Activated CD8-positive, alpha-beta memory T cell treated with anti-CD3 and anti-CD28 coated beads, Interleukin-2, amount 50 U/mL, for 48 hours (primary cell): ENCODE data around the gene LIPJ.

Experiments used
- DNase-seq: peaks from one replicate; pipeline ENCODE4 v3.0.0-alpha.2; 2020

The LIPJ gene, protein sequence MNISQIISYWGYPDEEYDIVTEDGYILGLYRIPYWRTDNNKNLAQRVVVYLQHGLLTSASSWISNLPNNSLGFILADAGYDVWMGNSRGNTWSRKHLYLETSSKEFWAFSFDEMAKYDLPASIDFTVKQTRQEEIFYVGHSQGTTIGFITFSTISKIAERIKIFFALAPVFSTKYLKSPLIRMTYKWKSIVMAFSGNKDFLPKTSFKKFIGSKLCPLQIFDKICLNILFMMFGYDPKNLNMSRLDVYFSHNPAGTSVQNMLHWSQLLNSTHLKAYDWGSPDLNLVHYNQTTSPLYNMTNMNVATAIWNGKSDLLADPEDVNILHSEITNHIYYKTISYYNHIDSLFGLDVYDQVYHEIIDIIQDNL

DNA sequence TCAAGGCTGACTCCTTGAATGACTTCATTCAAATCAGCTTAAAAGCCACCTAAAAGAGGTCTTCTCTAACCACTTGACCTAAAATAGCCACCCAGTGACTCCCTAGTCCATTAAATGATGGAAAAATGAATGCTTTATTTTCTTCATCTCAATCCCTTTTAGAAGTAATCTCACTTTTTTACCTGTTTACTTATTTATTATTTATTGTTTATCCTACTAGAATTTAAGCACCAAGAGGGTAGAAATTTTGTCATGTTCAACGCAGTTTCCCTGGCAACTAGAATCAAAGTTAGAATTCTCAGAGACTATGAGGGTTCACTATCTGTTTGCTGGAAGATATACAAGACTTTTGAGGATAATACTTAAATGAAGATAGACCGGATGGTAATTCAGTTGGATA is at the start of gene LIPJ:
LIPJ (plus strand) TSS at position 301 of the 400 bp plus-strand sequence. CDS start 3,926 bp downstream, outside the sequence.
- no peak for DNase-seq

DNA sequence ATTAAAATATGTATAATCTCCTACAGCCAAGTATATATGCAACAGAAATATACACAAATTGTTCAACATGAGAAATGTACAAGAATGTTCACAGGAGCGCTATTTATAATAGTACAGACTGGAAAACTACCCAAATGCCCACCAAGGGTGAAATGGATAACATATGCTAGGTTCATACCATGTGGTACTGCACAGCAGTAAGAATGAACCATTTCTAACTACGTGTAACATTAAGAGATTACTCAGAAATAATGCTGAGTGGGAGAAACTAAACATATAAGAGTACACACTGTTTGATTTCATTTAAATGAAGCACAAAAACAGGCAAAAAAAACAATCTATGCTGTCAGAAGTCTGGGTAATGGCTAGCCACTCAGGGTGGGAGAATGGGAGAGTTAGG is 49.2 kb upstream of the LIPJ start:
- no peak for DNase-seq

DNA sequence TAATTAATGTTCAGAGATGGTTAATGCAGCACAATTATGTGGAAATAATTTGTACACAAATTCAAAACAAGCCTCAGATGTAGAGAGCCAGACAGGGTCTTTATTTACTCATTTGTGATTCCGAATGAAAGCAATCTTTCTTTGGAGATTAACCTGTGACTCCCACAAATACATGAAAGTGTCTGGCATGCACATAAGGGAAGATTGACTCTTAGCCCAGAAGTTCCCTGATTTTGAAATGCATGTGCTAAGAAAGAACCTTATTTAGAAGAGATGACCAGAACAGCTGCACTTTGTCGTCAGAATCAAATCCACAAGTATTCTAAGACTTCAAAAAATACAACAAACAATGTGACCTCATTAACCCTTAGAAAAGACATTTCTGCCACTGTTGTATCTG is 48.5 kb upstream of the LIPJ start:
- DNase-seq, result no peak

DNA sequence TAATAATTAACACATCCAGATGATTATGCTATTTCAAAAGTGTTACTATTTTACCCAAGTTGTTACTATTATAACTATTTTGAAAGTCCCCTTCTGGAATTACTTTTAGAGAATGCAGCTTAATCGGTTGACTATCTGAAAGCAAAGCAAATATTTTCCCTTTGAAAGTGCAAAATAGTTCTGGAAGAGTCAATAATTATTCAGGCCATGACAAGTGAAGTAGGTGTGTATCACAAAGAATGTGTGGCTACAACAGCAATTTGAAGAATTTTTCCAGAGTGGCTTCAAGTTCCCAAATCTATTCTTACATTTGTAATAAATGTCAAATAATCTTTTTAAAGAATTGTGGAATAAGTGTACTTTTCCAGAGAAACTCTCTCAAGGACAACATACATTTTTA is 46.2 kb upstream of the LIPJ start:
- no peak for DNase-seq

DNA sequence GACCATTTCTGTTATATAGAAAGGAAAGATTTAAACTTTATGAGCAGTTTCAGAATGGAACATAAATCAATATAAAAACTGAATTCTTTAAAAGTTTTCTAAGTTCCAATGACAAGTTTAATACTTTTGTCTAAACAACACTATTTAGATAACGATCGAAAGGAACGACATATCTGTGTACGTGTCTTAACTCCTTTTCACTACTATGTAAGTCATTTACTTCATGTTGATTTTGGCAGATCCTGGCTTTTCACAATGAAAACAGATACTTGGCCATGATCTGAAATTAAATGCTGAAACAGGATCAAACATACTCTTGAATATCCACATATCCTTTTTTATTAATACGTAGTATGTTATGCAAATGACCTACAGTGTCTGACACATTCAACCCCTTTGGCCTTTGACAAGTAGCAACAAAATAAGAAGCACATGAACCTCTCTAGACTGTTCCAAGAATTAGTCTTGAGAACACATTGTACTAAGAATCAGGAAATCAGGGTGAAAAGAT is 45.4 kb upstream of the LIPJ start:
- DNase-seq, result no peak

DNA sequence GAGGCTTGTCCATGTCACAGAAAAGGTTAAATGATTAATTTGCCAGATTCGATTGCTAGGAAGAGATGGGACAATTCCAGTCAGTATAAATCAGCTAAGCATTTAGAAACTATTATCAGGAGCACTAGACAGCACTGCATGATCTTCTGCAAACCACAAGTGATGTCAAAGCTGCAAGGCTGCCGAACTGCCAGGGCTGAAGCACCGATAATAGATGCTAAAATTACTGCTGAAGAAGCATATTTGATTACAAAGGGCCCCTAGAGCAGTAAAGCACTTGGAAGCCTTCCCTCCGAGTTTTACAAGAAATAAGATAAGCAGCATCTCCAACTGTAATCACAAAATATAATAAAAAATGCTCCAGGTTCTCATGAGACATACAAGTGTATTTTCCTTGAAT is 44.0 kb upstream of the LIPJ start:
- DNase-seq, result no peak

DNA sequence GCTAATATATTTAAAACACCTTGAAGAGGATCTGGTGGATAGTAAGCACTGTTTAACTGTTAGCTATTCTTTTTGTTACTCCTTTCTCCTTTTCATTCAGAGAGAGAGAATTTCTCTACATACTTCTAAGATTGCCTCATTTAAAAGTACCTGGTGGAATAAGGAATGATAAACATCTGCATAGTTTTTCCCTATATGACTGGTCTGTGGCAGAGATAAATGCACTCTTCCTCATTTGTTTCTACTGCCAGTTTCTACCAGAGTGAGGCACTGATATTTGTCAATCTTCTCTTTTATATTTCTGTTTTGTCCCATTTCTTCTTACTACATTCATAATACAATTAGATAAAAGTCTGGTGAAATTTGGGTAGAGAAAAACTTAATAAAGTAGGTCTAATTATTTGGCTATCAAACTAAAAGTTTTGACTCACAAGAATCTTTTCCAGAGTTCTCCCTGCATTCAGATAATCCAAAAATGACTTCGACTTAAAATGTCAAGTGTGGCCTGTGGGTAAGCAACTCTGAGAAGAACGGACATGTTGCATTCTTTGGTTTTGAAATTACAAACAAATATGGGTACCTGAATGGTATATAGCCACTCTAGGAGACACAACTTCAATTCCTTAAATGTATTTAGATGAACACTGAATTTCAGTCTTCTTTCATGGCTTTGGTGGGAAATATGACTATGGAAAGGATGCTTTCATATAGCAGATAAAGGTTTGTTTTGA is 42.3 kb upstream of the LIPJ start:
- DNase-seq, result no peak

DNA sequence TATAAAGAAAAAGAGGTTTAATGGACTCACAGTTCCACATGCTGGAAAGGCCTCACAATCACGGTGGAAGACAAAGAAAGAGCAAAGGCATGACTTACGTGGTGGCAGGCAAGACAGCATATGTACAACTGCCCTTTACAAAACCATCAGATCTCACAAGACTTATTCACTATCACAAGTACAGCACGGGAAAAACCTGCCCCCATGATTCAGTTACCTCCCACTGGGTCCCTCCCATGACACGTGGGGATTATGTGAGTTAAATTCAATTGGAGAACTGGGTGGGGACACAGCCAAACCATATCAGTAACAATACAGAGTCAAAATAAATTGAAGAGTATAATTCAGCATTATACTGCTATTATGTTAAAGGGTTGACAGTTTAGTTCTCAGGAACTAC is 41.2 kb upstream of the LIPJ start:
- no peak for DNase-seq

DNA sequence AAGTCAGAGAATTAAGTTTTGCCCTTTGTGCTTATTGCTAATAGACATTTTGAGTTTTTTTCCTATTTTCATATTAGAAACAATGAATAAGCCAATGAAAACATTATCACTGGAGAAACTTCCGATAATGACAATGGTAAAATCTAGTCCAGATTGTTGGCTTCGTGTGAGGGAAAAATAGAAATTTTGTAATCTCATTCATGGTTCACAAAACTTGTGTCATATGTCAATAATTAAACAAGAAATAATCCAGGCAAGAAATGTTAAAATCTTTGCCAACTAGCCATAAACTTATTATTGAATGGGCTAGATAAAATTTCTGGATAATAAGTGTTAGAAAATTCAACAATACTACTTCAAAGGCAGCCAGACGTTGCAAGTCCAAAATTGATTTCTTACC is 40.1 kb upstream of the LIPJ start:
- DNase-seq, result no peak

DNA sequence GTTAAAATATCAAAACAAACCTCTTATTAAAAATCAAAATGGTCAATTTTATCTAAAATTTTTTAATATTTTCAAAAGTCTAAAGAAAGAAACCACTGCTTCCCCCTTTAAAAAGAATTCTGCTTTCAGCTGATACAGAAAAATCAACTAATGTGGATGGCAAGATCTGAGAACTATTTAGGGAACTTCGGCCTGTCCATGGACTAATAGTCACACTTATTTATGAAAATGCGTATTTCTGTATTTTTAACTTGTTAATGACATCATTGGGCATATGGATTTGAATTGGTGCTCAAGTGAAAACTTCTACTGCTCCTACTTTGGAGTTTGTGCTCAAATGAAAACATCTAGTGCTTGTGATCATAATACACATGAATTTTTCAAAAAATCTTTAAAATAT is 35.3 kb upstream of the LIPJ start:
- DNase-seq, result no peak

DNA sequence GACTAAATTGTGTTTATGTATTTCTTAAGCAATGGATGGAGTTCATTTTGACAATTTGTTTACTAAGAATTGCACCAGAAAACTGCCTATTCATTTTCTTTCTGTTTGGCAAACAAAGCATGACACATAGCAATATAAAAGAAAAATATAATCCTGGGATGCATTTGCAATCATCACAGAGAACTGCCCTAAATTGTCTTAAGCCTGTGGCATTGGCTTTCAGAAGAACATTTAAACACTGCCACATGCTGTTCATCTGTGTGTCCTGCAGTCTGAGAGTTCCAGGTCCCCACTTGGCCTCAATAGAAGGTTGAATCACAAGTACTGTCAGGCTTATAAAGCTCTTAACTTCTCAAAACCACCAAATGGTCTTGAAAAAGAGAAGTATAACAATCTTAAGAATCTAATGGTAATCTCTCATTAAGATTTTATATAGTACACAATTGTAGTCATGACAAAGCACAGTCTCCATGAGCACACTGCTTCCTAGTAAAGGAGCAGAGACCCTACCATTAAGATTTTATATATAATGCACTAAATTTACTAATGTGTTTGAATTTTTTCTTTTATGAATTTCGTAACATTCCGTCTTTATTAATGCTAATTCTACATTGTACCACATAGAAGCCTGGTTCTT is 33.3 kb upstream of the LIPJ start:
- no peak for DNase-seq

DNA sequence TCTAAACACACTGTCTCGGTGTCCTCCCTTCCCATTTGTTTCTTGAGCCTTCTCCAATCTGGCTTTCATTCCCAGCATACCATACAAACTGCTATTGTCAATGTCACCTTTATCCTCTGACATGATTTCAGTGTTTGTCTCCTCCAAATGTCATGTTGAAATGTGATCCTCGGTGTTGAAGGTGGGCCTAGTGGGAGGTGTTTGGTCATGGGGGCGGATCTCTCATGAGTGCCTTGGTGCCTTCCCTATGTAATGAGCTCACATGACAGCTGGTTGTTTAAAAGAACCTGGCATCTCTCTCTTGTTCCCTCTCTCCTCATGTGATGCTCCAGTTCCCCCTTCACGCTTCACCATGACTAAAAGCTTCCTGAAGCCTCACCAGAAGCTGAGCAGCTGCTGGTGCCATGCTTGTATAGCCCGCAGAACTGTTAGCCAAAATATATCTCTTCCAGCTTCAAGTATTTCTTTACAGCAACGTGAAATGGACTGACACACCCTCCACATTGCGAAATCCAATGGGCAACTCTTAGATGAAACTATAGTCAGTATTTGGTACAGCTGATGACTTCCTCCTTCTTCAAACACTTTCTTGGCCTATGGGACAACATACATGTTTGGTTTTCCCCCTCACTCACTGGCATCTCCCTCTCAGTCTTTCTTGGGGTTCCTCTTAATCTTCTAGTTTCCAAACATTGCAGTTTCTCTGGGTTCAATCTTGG is 31.2 kb upstream of the LIPJ start:
- no peak for DNase-seq

DNA sequence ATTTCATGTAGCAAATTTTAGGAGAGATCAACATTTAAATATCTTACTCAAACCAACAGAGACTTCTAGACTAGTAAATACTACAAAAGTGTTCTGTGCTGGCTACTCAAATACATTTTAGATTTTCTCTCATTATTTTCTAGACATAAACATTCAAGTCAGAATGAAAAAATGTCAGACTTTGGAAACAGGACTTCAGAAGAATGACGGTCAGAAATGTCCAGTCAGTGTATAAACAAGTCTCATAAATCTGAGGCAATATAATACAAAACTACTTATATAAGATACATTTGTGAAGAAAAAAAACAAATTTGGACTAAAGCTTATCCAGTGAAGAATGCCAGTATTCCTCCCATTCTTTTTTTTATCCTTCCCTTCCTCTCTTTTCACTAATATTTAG is 29.3 kb upstream of the LIPJ start:
- DNase-seq, result no peak

DNA sequence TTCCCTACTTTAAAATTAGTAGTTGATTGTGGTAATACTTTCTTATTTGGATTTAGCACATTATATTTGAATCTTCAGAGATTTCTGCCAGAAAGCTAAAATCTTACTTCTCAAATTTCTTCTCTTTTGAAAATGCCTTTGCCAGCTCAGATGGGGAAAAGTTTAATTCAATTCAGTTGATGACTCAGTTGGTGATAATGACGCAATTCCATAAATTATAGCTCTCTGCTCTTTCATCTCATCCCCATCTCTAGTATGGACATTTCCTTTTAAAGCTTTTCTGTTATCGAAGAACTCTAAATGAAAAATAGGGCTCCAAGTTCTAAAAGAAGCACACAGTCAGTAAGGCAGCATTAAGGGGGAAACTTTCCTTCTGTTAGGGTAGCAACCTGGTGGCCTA is 28.9 kb upstream of the LIPJ start:
- no peak for DNase-seq

DNA sequence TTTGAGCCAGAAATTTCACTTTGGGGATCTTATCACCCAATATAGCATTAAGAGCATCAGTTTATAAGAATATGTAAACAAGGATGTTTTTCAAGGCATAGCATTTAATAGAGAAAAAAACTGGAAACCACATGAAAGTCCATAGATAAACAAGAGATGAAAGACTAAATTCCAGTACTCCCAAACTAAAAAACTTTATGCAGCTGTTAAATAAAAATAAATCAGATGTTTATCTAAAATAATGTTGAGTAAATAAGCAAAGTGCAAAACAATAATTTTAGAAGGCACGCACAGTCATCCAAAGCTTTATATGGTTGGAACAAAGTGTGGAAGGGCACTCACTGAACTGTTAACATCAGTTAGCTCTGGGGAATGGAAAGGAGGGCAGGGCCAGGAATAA is 24.4 kb upstream of the LIPJ start:
- no peak for DNase-seq

DNA sequence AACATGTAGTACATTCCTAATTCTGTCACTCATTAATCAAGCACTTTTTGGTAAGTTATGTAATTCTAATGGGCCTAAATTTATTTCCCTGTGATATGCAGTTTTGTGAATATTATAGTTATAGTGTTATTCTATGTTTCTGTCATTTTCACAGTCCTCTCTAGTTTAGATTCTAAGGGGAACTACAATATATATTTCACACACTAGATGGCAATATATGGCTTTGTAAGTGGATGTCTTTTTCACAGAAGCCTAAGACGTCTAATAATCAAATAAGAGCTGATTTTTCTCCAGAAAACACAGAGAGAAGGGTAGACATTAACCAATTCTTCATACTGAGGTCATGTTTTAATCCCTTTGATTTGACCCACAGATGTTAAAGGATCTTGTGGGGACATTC is 21.5 kb upstream of the LIPJ start:
- DNase-seq, result no peak

DNA sequence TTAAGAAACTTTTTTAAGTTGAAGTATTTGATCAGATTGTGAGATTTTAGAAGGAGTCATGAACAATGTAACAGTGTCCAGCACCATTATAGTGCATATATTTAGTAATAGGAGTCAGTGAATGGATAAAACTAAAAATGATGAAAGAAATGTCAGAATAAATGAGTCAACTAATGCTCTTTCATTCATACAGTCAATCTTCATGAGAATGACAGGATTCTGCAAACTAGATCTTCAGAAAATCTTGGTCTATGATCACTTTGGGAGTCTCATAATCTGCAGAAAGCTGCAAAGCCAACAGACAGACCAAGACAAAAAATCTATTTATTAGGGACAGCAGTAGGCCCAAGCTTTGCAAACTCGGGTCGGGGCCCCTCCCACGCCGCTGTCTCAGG is 4.2 kb upstream of the LIPJ start:
- no peak for DNase-seq

DNA sequence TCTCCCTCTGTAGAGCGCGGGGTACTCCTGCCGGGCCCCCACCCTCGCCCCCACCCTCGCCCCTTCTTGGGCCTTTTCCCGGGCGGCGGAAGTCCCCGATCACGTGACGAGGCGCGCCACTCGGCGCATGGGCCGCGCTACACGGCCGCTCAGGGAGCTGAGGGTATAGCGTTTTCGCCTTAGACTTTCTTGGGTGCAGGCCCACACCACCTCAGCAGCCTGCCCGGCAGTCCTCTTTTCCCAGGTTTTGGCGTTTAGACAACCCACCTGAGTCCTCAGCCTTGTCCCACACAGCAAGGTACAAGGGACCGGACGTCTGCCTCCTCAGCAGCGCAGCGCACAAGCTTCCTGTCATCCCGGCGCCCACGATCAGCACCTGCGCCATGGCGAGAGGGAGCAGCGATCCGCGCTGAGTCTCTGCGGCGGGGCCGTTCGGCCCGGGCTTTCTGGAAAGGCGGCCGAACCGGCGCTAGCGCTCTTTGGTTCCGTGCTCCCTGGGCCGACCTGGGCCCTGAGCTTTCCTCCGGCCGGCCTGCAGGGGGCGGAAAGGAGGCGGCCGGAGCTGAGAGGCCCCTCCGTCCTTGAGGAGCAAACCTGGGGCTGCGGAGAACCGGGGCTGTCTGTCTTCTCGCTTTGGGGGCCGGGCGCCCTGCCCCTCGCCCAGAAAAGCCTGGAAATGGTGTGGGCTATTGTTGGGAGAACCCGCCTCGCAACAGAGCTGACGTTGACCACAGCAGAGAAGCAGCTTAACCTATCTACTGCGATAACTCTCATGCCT is 3.6 kb upstream of the LIPJ start, which contains the start of gene RNLS:
RNLS (minus strand) TSS at position 513 of the 778 bp plus-strand sequence.
- DNase-seq, result peak; percentile 82

DNA sequence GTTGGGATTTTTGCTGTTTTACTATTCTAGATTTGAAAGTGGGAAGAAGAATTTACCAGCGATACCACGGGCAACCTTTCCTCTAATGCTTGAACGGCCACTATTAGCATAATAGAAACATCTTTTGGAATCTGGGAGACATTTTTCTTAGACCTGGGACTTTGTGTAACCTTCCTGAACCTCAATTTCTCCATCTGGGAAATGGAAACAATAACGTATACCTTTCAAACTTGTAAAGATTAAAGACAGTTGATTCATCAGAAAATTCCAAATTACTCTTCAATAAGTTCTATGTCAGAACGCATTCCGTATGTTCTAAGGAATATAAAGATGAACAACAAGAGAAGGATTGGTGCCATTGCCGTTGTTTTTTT is 3.0 kb upstream of the LIPJ start:
- DNase-seq, result no peak

DNA sequence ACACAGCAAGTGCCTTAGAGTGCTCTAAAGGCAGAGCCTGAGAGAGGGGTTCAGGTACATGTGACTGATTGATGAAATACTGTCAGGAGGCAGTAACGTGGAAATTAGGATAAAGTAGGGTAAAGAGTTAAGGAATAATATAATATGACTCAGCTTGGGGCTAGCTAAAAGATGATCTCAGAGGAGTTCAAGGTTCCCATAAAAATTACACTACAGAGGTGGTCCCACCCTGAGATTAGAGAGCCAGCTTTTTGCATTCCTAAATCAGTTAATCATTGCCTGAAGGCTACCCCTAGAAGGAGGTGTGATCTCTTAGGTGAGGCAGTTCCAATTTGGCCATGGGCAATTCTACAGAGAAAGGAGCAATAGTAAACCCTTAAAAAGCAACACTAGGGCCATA is 5.8 kb downstream of the LIPJ start:
- no peak for DNase-seq

DNA sequence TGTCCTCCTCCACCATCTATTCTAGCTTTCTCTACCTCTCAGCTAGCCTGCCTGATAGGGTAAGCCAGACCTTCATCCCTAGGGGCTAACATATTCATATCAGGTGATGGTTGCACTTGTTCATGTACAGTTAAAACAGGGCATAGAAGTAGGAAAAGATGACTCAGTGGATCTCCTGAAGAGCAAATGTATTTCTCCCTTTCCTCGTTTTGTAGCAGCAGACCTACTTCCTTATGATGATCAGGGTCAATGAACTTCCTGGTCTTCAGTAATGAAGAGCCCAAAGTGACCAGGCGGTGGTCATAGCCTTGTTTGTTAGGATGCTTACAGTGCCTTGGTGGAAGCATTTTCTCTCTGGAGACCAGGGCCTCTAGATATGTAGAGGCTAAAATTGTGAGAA is 6.3 kb downstream of the LIPJ start:
- DNase-seq, result no peak

DNA sequence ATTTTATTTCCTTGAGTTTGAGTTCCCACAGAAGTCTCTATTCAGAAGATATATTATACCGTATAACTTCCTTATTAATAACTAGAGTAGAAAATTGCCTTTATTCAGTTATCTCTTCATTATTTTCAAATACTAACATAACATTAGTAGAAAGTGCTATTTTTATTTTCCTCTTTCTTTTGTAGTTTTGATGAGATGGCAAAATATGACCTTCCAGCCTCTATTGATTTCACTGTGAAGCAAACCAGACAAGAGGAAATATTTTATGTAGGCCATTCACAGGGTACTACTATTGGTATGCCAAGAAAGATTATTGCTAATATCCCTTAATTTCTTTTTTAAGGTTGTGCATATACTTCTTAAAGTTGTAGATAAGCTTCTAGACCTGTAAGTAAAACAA is 7.9 kb downstream of the LIPJ start:
- no peak for DNase-seq
